Stimulated activated effector memory CD8-positive, alpha-beta T cell treated with anti-CD3 and anti-CD28 coated beads, Interleukin-12 subunit alpha, Interleukin-12 subunit beta, amount 100 ng/mL, for 72 hours (primary cell): ENCODE measurements around the gene ZFX.

Source experiments
- ATAC-seq: fragments of 150-1000 bp; cut with Tn5 transposase; 2 replicates; pipeline ENCODE4 v1.10.0; 2021
- DNase-seq, 2 donors: peaks; one replicate each; pipeline ENCODE4 v3.0.0; 2021 to 2022; ENCODE audit warnings: low spot score in 2 of 2
- H3K27ac Mint-ChIP-seq: one replicate; pipeline ENCODE4 v1.8.0; 2022; ENCODE audit warnings: mild to moderate bottlenecking, mixed read lengths
- H3K36me3 Mint-ChIP-seq: one replicate; pipeline ENCODE4 v1.8.0; 2022; ENCODE audit warnings: mild to moderate bottlenecking, mixed read lengths
- H3K4me1 Mint-ChIP-seq: one replicate; pipeline ENCODE4 v1.8.0; 2022; ENCODE audit warnings: mixed read lengths
- H3K4me3 Mint-ChIP-seq: one replicate; pipeline ENCODE4 v1.8.0; 2022; ENCODE audit warnings: mild to moderate bottlenecking, mixed read lengths
- H3K9me3 Mint-ChIP-seq: one replicate; pipeline ENCODE4 v1.8.0; 2022; ENCODE audit warnings: mixed read lengths

The ZFX gene

GRCh38 chrX:24203072-24203808 is 53.7 kb downstream of the ZFX start:
- DNase-seq, result no peak
- peaks cover 56% of the 10 kb centered on the region for H3K36me3 Mint-ChIP-seq
- peak overlapping the region; percentile 2 for H3K4me3 Mint-ChIP-seq
- peak; percentile 84 for ATAC-seq
- H3K4me1 Mint-ChIP-seq, result peaks cover 47% of the 10 kb centered on the region
- no peaks in the 10 kb centered on the region for H3K9me3 Mint-ChIP-seq
- H3K27ac Mint-ChIP-seq, result peak overlapping the region; percentile 88

- H3K4me3 Mint-ChIP-seq, result no peak overlapping the region
- peak; percentile 85 for ATAC-seq
- no peak for DNase-seq
Observed at GRCh38 chrX:24204331-24204730, 54.8 kb downstream of the ZFX start.

GRCh38 chrX:24204958-24205357 is 55.4 kb downstream of the ZFX start:
- Mint-ChIP-seq H3K27ac (peak overlapping the region; percentile 58), H3K36me3 (peaks cover 66% of the 10 kb centered on the region), H3K4me3 (no peak overlapping the region), H3K4me1 (peaks cover 31% of the 10 kb centered on the region), H3K9me3 (no peaks in the 10 kb centered on the region)
- ATAC-seq (no peak), DNase-seq (no peak)

More at GRCh38 chrX:24204331-24204730, 54.8 kb downstream of the ZFX start:
- Mint-ChIP-seq H3K4me1 (peaks cover 37% of the 10 kb centered on the region), H3K36me3 (peaks cover 60% of the 10 kb centered on the region), H3K9me3 (no peaks in the 10 kb centered on the region), H3K27ac (peak overlapping the region; percentile 58)

- no peak overlapping the region for H3K27ac Mint-ChIP-seq
- no peaks in the 10 kb centered on the region for H3K9me3 Mint-ChIP-seq
- ATAC-seq (no peak), DNase-seq (no peak)
- H3K4me1 Mint-ChIP-seq, result peaks cover 11% of the 10 kb centered on the region
- no peak overlapping the region for H3K4me3 Mint-ChIP-seq
- H3K36me3 Mint-ChIP-seq, result peaks cover 74% of the 10 kb centered on the region
Observed at GRCh38 chrX:24207826-24208225, 58.3 kb downstream of the ZFX start.

GRCh38 chrX:24208496-24209240 is 59.1 kb downstream of the ZFX start:
- no peak for ATAC-seq
- Mint-ChIP-seq H3K4me1 (peaks cover 3% of the 10 kb centered on the region), H3K36me3 (peaks cover 75% of the 10 kb centered on the region), H3K4me3 (no peak overlapping the region), H3K9me3 (no peaks in the 10 kb centered on the region), H3K27ac (no peak overlapping the region)
- DNase-seq, result no peak

GRCh38 chrX:24210190-24210589 is 60.7 kb downstream of the ZFX start:
- H3K27ac Mint-ChIP-seq, result no peak overlapping the region
- peaks cover 80% of the 10 kb centered on the region for H3K36me3 Mint-ChIP-seq
- H3K4me3 Mint-ChIP-seq, result no peak overlapping the region
- DNase-seq, result no peak
- H3K9me3 Mint-ChIP-seq, result no peaks in the 10 kb centered on the region
- no peak for ATAC-seq
- no peaks in the 10 kb centered on the region for H3K4me1 Mint-ChIP-seq

GRCh38 chrX:24214568-24214967 is 65.0 kb downstream of the ZFX start:
- DNase-seq (no peak), ATAC-seq (no peak)
- Mint-ChIP-seq H3K4me3 (no peak overlapping the region), H3K4me1 (peaks cover 4% of the 10 kb centered on the region), H3K36me3 (peaks cover 51% of the 10 kb centered on the region), H3K9me3 (no peaks in the 10 kb centered on the region), H3K27ac (no peak overlapping the region)

GRCh38 chrX:24215272-24215671 is 65.7 kb downstream of the ZFX start:
- Mint-ChIP-seq H3K9me3 (no peaks in the 10 kb centered on the region), H3K4me3 (no peak overlapping the region), H3K27ac (no peak overlapping the region), H3K36me3 (peaks cover 44% of the 10 kb centered on the region), H3K4me1 (peaks cover 4% of the 10 kb centered on the region)
- ATAC-seq, result no peak
- DNase-seq, result no peak

GRCh38 chrX:24216037-24216436 is 66.5 kb downstream of the ZFX start:
- no peak for DNase-seq
- Mint-ChIP-seq H3K36me3 (peaks cover 36% of the 10 kb centered on the region), H3K27ac (no peak overlapping the region)

GRCh38 chrX:24216827-24217226 is 67.3 kb downstream of the ZFX start:
- peaks cover 4% of the 10 kb centered on the region for H3K4me1 Mint-ChIP-seq
- no peak overlapping the region for H3K4me3 Mint-ChIP-seq
- H3K9me3 Mint-ChIP-seq, result no peaks in the 10 kb centered on the region
- no peak overlapping the region for H3K27ac Mint-ChIP-seq
- peaks cover 31% of the 10 kb centered on the region for H3K36me3 Mint-ChIP-seq
- DNase-seq, result no peak
- no peak for ATAC-seq

More at GRCh38 chrX:24216037-24216436, 66.5 kb downstream of the ZFX start:
- ATAC-seq, result no peak
- Mint-ChIP-seq H3K9me3 (no peaks in the 10 kb centered on the region), H3K4me1 (peaks cover 4% of the 10 kb centered on the region), H3K4me3 (no peak overlapping the region)

GRCh38 chrX:24219320-24219719 is 69.8 kb downstream of the ZFX start:
- peaks cover 4% of the 10 kb centered on the region for H3K4me1 Mint-ChIP-seq
- ATAC-seq, result peak; percentile 67
- H3K36me3 Mint-ChIP-seq, result peaks cover 10% of the 10 kb centered on the region
- H3K9me3 Mint-ChIP-seq, result no peaks in the 10 kb centered on the region
- H3K4me3 Mint-ChIP-seq, result no peak overlapping the region
- DNase-seq, result no peak
- no peak overlapping the region for H3K27ac Mint-ChIP-seq

GRCh38 chrX:24221872-24222271 is 72.3 kb downstream of the ZFX start:
- ATAC-seq (no peak), DNase-seq (no peak)
- Mint-ChIP-seq H3K4me1 (peaks cover 4% of the 10 kb centered on the region), H3K4me3 (no peak overlapping the region), H3K36me3 (no peaks in the 10 kb centered on the region), H3K9me3 (no peaks in the 10 kb centered on the region), H3K27ac (no peak overlapping the region)

GRCh38 chrX:24225265-24225664 is 75.7 kb downstream of the ZFX start:
- Mint-ChIP-seq H3K4me1 (no peaks in the 10 kb centered on the region), H3K9me3 (no peaks in the 10 kb centered on the region), H3K4me3 (no peak overlapping the region), H3K36me3 (no peaks in the 10 kb centered on the region), H3K27ac (no peak overlapping the region)
- no peak for ATAC-seq
- DNase-seq, result no peak

- Mint-ChIP-seq H3K36me3 (no peaks in the 10 kb centered on the region), H3K9me3 (no peaks in the 10 kb centered on the region), H3K4me1 (no peaks in the 10 kb centered on the region), H3K4me3 (no peak overlapping the region), H3K27ac (no peak overlapping the region)
- DNase-seq (no peak), ATAC-seq (no peak)
Observed at GRCh38 chrX:24226176-24226575, 76.6 kb downstream of the ZFX start.

- H3K9me3 Mint-ChIP-seq, result no peaks in the 10 kb centered on the region
- H3K4me1 Mint-ChIP-seq, result no peaks in the 10 kb centered on the region
Observed at GRCh38 chrX:24228596-24228995, 79.1 kb downstream of the ZFX start.

GRCh38 chrX:24229400-24229879 is 79.9 kb downstream of the ZFX start:
- Mint-ChIP-seq H3K9me3 (no peaks in the 10 kb centered on the region), H3K4me3 (no peak overlapping the region), H3K36me3 (no peaks in the 10 kb centered on the region), H3K27ac (no peak overlapping the region), H3K4me1 (no peaks in the 10 kb centered on the region)
- ATAC-seq, result no peak
- no peak for DNase-seq

More at GRCh38 chrX:24228596-24228995, 79.1 kb downstream of the ZFX start:
- no peak overlapping the region for H3K4me3 Mint-ChIP-seq
- no peak overlapping the region for H3K27ac Mint-ChIP-seq
- DNase-seq (no peak), ATAC-seq (no peak)
- H3K36me3 Mint-ChIP-seq, result no peaks in the 10 kb centered on the region
